Endothelial cell (in vitro differentiated cells): ENCODE data around the gene R3HDM4. TPM values are rescaled to one million over a fixed set of nuclear protein-coding genes. Genes with fewer than 3 reads are reported as not detected.

Source experiments
- DNase-seq: peaks from one replicate; pipeline ENCODE4 v3.0.0; 2021; ENCODE audit warnings: low spot score
- H3K27ac Mint-ChIP-seq: one replicate; pipeline ENCODE4 v1.8.0; 2021; ENCODE audit warnings: mixed read lengths, inconsistent platforms; ENCODE audit not compliant: unreplicated experiment
- H3K27me3 Mint-ChIP-seq: one replicate; pipeline ENCODE4 v1.8.0; 2021; ENCODE audit warnings: mild to moderate bottlenecking, moderate library complexity, mixed read lengths, inconsistent platforms; ENCODE audit not compliant: unreplicated experiment
- H3K36me3 Mint-ChIP-seq: one replicate; pipeline ENCODE4 v1.8.0; 2021; ENCODE audit warnings: mild to moderate bottlenecking, low read depth, mixed read lengths, inconsistent platforms; ENCODE audit not compliant: unreplicated experiment
- H3K4me1 Mint-ChIP-seq: one replicate; pipeline ENCODE4 v1.8.0; 2021; ENCODE audit warnings: mild to moderate bottlenecking, mixed read lengths, inconsistent platforms; ENCODE audit not compliant: unreplicated experiment
- H3K4me3 Mint-ChIP-seq: one replicate; pipeline ENCODE4 v1.8.0; 2021; ENCODE audit warnings: mild to moderate bottlenecking, mixed read lengths, inconsistent platforms; ENCODE audit not compliant: unreplicated experiment
- H3K9me3 Mint-ChIP-seq: one replicate; pipeline ENCODE4 v1.8.0; 2021; ENCODE audit warnings: mixed read lengths, inconsistent platforms; ENCODE audit not compliant: unreplicated experiment
- total RNA-seq: library from RNA; stranded (reverse); fragmentation: NEBNext Ultra II Directional; extraction: Animal tissue kit (Norgen Biotek cat#: 25700); gene quantifications from one replicate; pipeline ENCODE4 v1.2.1, GENCODE V29; 2021; ENCODE audit not compliant: unreplicated experiment
- TF ChIP-seq, protein P1 (sequence below): fragments of 200-600 bp; sonication (generic); IDR thresholded peaks from one replicate; pipeline ENCODE4 v1.5.0; 2021; ENCODE audit warnings: antibody characterized with exemption; ENCODE audit not compliant: unreplicated experiment

Gene R3HDM4
- total RNA-seq, 1 donor from 2014 or later = 40.6 TPM

DNA sequence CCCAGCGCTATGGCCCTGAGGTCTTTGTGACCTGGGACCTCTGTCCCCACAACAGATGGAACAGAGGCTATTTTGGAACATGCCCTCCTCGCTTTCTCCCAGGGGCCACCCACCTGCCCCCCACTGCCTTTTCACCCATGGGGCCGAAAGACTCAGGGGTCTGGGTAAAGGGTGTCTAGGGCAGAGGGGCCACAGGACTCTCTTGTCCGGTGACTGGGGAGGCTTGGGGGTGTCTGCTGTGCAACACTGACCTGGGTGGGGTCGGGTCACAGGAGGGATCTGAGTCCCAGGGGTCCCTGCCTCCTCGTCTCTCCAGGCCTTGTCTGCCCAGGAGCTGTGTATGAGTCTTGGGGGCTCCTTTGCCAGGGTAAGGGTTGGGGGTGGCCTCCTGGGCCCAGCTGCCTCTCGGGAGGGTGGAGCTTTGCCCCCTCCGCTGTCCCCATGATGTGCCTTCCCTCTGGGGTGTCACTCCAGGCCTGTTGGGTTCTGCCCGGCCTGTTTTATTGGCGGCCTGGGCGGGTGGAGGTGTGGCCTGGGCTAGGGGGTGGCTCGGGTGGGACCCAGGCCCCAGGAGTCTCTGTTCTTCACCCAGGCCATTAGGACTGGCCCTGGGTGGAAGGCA lies 14.9 kb upstream of the R3HDM4 start:
- Mint-ChIP-seq H3K36me3 (peaks cover 4% of the 10 kb centered on the region), H3K9me3 (no peaks in the 10 kb centered on the region), H3K4me3 (peak overlapping the region; percentile 84), H3K27me3 (peaks cover 5% of the 10 kb centered on the region), H3K4me1 (peaks cover 3% of the 10 kb centered on the region), H3K27ac (no peak overlapping the region)
- TF ChIP-seq, protein P1, sequence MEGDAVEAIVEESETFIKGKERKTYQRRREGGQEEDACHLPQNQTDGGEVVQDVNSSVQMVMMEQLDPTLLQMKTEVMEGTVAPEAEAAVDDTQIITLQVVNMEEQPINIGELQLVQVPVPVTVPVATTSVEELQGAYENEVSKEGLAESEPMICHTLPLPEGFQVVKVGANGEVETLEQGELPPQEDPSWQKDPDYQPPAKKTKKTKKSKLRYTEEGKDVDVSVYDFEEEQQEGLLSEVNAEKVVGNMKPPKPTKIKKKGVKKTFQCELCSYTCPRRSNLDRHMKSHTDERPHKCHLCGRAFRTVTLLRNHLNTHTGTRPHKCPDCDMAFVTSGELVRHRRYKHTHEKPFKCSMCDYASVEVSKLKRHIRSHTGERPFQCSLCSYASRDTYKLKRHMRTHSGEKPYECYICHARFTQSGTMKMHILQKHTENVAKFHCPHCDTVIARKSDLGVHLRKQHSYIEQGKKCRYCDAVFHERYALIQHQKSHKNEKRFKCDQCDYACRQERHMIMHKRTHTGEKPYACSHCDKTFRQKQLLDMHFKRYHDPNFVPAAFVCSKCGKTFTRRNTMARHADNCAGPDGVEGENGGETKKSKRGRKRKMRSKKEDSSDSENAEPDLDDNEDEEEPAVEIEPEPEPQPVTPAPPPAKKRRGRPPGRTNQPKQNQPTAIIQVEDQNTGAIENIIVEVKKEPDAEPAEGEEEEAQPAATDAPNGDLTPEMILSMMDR = no peak
- no peak for DNase-seq

GRCh38 chr19:927351-927779 lies 14.3 kb upstream of the R3HDM4 start:
- Mint-ChIP-seq H3K36me3 (peaks cover 4% of the 10 kb centered on the region), H3K4me1 (peaks cover 3% of the 10 kb centered on the region), H3K27me3 (peaks cover 6% of the 10 kb centered on the region), H3K9me3 (no peaks in the 10 kb centered on the region), H3K4me3 (peak overlapping the region; percentile 84), H3K27ac (no peak overlapping the region)
- TF ChIP-seq, protein P1 = no peak
- peak; percentile 64 for DNase-seq

GRCh38 chr19:926589-927350 lies 13.8 kb upstream of the R3HDM4 start:
- Mint-ChIP-seq H3K27me3 (peaks cover 8% of the 10 kb centered on the region), H3K27ac (peak overlapping the region; percentile 61), H3K9me3 (no peaks in the 10 kb centered on the region), H3K4me3 (peak overlapping the region; percentile 93), H3K36me3 (peaks cover 6% of the 10 kb centered on the region), H3K4me1 (no peaks in the 10 kb centered on the region)
- DNase-seq = no peak
- TF ChIP-seq, protein P1 = no peak

GRCh38 chr19:926323-926588 lies 13.2 kb upstream of the R3HDM4 start:
- no peak overlapping the region for H3K27ac Mint-ChIP-seq
- peak overlapping the region; percentile 78 for H3K4me3 Mint-ChIP-seq
- H3K36me3 Mint-ChIP-seq = peaks cover 7% of the 10 kb centered on the region

More at GRCh38 chr19:926323-926588, 13.2 kb upstream of the R3HDM4 start:
- Mint-ChIP-seq H3K9me3 (no peaks in the 10 kb centered on the region), H3K4me1 (no peaks in the 10 kb centered on the region), H3K27me3 (peaks cover 8% of the 10 kb centered on the region)
- no peak for DNase-seq
- TF ChIP-seq, protein P1 = no peak
